SK-N-SH treated with all-trans-retinoic acid at 6 μM for 48 hours (cell line): ENCODE results near the gene CYP2B6.

Experiments
- ATAC-seq: fragments of 200-7000 bp; cut with Tn5 transposase; 3 replicates; pipeline ENCODE4 v1.9.1; 2020; ENCODE audit warnings: mild to moderate bottlenecking, moderate library complexity
- ARNTL ChIP-seq: fragments of 450-650 bp; formaldehyde crosslinking; IDR thresholded peaks from 2 replicates; pipeline ENCODE4 v1.5.0; 2020; ENCODE audit warnings: low read depth, mild to moderate bottlenecking, moderate library complexity, borderline replicate concordance
- CREB5 ChIP-seq: fragments of 250-450 bp; sonication (Bioruptor Pico); IDR thresholded peaks from 2 replicates; pipeline ENCODE4 v1.5.1; 2020; ENCODE audit warnings: low read depth, mild to moderate bottlenecking, moderate library complexity
- CSRNP3 ChIP-seq: fragments of 250-450 bp; sonication (Bioruptor Pico); IDR thresholded peaks from 2 replicates; pipeline ENCODE4 v1.5.1; 2021; ENCODE audit warnings: mild to moderate bottlenecking, moderate library complexity
- ESRRG ChIP-seq: fragments of 250-450 bp; sonication (Bioruptor Pico); IDR thresholded peaks from 2 replicates; pipeline ENCODE4 v1.6.1; 2021; ENCODE audit warnings: mild to moderate bottlenecking
- GLIS3 ChIP-seq: fragments of 250-450 bp; sonication (Bioruptor Pico); IDR thresholded peaks from 2 replicates; pipeline ENCODE4 v1.5.0; 2020; ENCODE audit warnings: mild to moderate bottlenecking, moderate library complexity
- ISL1 ChIP-seq: fragments of 250-450 bp; sonication (Bioruptor Pico); IDR thresholded peaks from 2 replicates; pipeline ENCODE4 v2.1.2; 2022; ENCODE audit warnings: mild to moderate bottlenecking, moderate library complexity
- OSR1 ChIP-seq: fragments of 250-450 bp; sonication (Bioruptor Pico); IDR thresholded peaks from 2 replicates; pipeline ENCODE4 v1.8.0; 2022; ENCODE audit warnings: moderate library complexity, mild to moderate bottlenecking, inconsistent platforms
- POU6F1 ChIP-seq: fragments of 250-450 bp; sonication (Bioruptor Pico); IDR thresholded peaks from 2 replicates; pipeline ENCODE4 v1.8.0; 2021; ENCODE audit warnings: low read depth, mild to moderate bottlenecking, moderate library complexity, borderline replicate concordance
- RARB ChIP-seq: fragments of 250-450 bp; sonication (Bioruptor Pico); IDR thresholded peaks from 2 replicates; pipeline ENCODE4 v1.8.0; 2021; ENCODE audit warnings: mild to moderate bottlenecking, moderate library complexity
- SNAI2 ChIP-seq: fragments of 250-450 bp; sonication (Bioruptor Pico); IDR thresholded peaks from 2 replicates; pipeline ENCODE4 v1.5.0; 2020; ENCODE audit warnings: mild to moderate bottlenecking, moderate library complexity
- TCF4 ChIP-seq: fragments of 250-450 bp; sonication (Bioruptor Pico); IDR thresholded peaks from 2 replicates; pipeline ENCODE4 v1.8.0; 2021; ENCODE audit warnings: mild to moderate bottlenecking, moderate library complexity, borderline replicate concordance
- ZC3H10 ChIP-seq: fragments of 250-450 bp; sonication (Bioruptor Pico); IDR thresholded peaks from 2 replicates; pipeline ENCODE4 v1.5.1; 2021; ENCODE audit warnings: mild to moderate bottlenecking, moderate library complexity
- ZFP3 ChIP-seq: fragments of 250-450 bp; sonication (Bioruptor Pico); IDR thresholded peaks from 2 replicates; pipeline ENCODE4 v1.5.0; 2020; ENCODE audit warnings: mild to moderate bottlenecking, moderate library complexity
- ZFP30 ChIP-seq: fragments of 450-650 bp; formaldehyde crosslinking; IDR thresholded peaks from 2 replicates; pipeline ENCODE4 v1.5.0; 2022; ENCODE audit warnings: mild to moderate bottlenecking, moderate library complexity
- ZNF70 ChIP-seq: fragments of 450-650 bp; formaldehyde crosslinking; IDR thresholded peaks from 2 replicates; pipeline ENCODE4 v1.5.0; 2020; ENCODE audit warnings: mild to moderate bottlenecking, moderate library complexity
- TF ChIP-seq, protein P1 (sequence below): fragments of 250-450 bp; sonication (Bioruptor Pico); IDR thresholded peaks from 2 replicates; pipeline ENCODE4 v1.5.0; 2020; ENCODE audit warnings: mild to moderate bottlenecking, moderate library complexity
- TF ChIP-seq, protein P2 (sequence below): fragments of 250-450 bp; sonication (Bioruptor Pico); IDR thresholded peaks from 2 replicates; pipeline ENCODE4 v1.8.0; 2020; ENCODE audit warnings: mild to moderate bottlenecking, moderate library complexity, borderline replicate concordance

CYP2B6 gene

GRCh38 chr19:40990972-40991381 is at the start of gene CYP2B6:
TSS of gene CYP2B6 (plus strand) at chr19:40991282. CDS start at chr19:40991306, 24 bp downstream.
- TF ChIP-seq CSRNP3 (CRISPR knock-in tag) (no peak), ZFP3 (CRISPR knock-in tag) (no peak), ESRRG (CRISPR knock-in tag) (no peak), ZNF70 (CRISPR knock-in tag) (no peak), POU6F1 (CRISPR knock-in tag) (no peak), TCF4 (no peak), ZC3H10 (CRISPR knock-in tag) (no peak), OSR1 (CRISPR knock-in tag) (no peak), ZFP30 (CRISPR knock-in tag) (no peak), RARB (CRISPR knock-in tag) (no peak), SNAI2 (CRISPR knock-in tag) (no peak), CREB5 (no peak), ARNTL (CRISPR knock-in tag) (no peak)
- TF ChIP-seq, protein P1, sequence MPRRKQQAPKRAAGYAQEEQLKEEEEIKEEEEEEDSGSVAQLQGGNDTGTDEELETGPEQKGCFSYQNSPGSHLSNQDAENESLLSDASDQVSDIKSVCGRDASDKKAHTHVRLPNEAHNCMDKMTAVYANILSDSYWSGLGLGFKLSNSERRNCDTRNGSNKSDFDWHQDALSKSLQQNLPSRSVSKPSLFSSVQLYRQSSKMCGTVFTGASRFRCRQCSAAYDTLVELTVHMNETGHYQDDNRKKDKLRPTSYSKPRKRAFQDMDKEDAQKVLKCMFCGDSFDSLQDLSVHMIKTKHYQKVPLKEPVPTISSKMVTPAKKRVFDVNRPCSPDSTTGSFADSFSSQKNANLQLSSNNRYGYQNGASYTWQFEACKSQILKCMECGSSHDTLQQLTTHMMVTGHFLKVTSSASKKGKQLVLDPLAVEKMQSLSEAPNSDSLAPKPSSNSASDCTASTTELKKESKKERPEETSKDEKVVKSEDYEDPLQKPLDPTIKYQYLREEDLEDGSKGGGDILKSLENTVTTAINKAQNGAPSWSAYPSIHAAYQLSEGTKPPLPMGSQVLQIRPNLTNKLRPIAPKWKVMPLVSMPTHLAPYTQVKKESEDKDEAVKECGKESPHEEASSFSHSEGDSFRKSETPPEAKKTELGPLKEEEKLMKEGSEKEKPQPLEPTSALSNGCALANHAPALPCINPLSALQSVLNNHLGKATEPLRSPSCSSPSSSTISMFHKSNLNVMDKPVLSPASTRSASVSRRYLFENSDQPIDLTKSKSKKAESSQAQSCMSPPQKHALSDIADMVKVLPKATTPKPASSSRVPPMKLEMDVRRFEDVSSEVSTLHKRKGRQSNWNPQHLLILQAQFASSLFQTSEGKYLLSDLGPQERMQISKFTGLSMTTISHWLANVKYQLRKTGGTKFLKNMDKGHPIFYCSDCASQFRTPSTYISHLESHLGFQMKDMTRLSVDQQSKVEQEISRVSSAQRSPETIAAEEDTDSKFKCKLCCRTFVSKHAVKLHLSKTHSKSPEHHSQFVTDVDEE, result no peak
- TF ChIP-seq, protein P2, sequence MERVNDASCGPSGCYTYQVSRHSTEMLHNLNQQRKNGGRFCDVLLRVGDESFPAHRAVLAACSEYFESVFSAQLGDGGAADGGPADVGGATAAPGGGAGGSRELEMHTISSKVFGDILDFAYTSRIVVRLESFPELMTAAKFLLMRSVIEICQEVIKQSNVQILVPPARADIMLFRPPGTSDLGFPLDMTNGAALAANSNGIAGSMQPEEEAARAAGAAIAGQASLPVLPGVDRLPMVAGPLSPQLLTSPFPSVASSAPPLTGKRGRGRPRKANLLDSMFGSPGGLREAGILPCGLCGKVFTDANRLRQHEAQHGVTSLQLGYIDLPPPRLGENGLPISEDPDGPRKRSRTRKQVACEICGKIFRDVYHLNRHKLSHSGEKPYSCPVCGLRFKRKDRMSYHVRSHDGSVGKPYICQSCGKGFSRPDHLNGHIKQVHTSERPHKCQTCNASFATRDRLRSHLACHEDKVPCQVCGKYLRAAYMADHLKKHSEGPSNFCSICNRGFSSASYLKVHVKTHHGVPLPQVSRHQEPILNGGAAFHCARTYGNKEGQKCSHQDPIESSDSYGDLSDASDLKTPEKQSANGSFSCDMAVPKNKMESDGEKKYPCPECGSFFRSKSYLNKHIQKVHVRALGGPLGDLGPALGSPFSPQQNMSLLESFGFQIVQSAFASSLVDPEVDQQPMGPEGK (CRISPR knock-in tag), result no peak
- ATAC-seq, result no peak

DNA sequence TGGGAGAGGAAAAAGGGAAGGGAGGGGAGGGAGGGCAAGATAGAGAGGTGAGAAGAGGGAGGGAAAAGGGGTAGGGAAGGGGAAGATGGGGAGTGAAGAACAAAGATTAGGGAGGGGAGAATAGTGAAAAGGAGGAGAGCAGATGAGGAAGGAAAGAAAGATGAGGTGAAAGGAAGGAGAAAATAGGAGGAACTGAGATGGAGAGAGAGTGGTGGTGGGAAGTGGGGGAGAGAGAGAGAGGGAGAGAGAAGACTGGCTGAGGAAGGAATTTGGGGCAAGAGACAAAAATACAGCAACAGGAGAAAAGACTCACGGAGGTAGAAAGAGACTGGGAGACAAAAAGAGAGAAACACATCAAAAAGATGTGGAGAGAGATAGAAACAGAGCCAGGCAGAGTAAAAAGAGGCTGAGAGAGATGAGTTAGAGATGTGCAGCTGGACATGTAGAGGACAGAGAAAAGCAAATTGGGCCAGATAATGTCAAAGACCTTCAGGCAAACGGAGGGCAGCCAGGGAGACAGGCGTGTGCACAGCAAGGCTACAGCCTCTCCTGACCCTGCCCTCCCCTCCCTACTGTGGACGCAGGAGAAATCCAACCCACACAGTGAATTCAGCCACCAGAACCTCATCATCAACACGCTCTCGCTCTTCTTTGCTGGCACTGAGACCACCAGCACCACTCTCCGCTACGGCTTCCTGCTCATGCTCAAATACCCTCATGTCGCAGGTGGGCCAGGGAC is 49.4 kb upstream of the CYP2B6 start:
- ATAC-seq, result no peak
- TF ChIP-seq, protein P1, result no peak
- TF ChIP-seq GLIS3 (CRISPR knock-in tag), result no peak
- TF ChIP-seq ISL1 (CRISPR knock-in tag), result no peak
- TF ChIP-seq POU6F1 (CRISPR knock-in tag), result no peak
